Measurements from ENCODE around the gene MAGEB17.

DNA sequence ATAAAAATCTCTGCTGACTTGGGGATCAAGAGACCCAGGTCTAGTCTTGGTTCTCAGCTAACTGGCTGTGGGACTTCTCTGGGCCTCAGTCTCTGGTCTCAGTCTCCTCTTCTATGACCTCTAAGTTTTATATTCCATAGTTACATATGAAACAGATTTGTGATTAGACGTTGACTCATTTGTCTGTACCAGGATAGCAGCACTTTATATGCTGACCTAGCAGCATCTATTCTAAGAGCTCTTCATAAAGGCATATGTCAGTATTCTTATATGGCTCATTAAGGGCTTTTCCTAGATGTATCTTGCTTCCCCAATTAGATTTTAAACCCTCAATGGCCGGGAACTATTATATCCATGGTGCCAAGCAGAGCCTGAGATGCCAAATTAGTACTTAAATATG is 31.2 kb upstream of the MAGEB17 start:
- TF ChIP-seq POLR2A (IDR thresholded peaks at IDR 0.05), result no peak
- TF ChIP-seq, protein P1, sequence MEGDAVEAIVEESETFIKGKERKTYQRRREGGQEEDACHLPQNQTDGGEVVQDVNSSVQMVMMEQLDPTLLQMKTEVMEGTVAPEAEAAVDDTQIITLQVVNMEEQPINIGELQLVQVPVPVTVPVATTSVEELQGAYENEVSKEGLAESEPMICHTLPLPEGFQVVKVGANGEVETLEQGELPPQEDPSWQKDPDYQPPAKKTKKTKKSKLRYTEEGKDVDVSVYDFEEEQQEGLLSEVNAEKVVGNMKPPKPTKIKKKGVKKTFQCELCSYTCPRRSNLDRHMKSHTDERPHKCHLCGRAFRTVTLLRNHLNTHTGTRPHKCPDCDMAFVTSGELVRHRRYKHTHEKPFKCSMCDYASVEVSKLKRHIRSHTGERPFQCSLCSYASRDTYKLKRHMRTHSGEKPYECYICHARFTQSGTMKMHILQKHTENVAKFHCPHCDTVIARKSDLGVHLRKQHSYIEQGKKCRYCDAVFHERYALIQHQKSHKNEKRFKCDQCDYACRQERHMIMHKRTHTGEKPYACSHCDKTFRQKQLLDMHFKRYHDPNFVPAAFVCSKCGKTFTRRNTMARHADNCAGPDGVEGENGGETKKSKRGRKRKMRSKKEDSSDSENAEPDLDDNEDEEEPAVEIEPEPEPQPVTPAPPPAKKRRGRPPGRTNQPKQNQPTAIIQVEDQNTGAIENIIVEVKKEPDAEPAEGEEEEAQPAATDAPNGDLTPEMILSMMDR (IDR thresholded peaks at IDR 0.05), result no peak
